Measurements from ENCODE around the gene AMOT.
"Not testable (repeated sequence)": the region's sequence is repeated elsewhere in the genome, so short reads cannot be mapped to it uniquely, and the experiment has no call there.

Gene AMOT

GRCh38 chrX:112840382-112841113 is at the start of gene AMOT:
Gene AMOT, minus strand, starts transcription at chrX:112840831. Its CDS starts 17,705 bp downstream, at chrX:112823126.
- DNase-seq (ENCODE audit: insufficient read length, low spot score) (peak; percentile 25), FAIRE-seq (no peak)

DNA sequence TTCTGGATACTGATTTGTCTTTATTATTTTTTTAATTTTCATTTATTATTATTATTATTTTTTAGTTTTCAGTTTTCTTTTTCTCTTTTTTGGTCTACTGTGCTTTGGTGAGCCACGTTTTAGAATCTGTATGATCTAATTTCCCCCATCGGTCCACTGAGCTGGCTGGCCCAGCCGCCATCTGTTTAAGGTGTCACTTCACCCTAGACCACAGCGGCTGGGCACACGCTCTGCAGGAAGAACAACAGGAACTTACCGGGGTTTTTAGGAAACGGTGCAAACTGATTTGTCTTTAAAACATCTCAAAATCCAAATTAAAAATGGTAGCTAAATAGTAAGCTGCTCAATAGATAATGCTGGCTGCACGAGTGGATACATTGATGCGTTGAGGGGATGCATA is 48.8 kb upstream of the AMOT start:
- DNase-seq (ENCODE audit: insufficient read length, low spot score) (no peak), FAIRE-seq (no peak)

DNA sequence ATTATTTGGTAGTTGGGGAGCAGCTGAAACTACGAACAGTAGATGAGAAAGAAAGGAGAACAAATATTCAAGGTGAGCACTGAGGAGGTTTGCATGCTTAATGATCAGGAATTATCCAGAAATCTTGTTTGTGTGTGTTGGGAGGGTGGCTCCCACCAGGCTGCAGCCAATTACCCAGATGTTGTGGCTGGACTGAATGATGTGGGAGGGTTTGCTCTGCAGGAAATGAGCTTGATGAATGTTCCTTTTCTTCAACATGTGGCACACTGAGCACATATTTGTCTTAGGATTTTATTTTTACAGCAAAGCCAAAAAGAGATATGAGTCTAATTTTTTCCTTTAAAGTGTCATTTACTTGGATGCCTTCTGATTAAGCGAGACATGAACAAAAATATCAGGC is 48.3 kb upstream of the AMOT start:
- DNase-seq (ENCODE audit: insufficient read length, low spot score), result no peak
- no peak for FAIRE-seq

DNA sequence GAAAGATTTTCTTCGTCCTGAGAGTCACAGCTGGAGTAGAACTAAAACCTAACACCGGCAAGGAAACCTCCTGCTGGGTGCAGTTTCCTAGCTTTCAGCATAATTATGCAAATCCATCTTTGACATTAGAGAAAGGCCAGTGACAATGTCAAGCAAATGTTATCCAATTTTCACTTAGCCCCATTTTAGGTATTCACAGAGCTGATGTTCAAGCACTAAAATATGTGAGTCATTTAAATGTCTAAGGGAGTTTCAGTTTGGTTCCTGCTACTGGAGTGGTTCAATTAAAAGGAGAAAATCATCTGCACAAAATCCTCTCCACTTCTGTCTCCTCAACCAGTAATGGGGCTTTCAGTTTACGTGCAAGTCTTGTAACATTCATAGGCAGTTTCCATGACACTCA is 37.1 kb upstream of the AMOT start:
- no peak for DNase-seq (ENCODE audit: insufficient read length, low spot score)
- no peak for FAIRE-seq

DNA sequence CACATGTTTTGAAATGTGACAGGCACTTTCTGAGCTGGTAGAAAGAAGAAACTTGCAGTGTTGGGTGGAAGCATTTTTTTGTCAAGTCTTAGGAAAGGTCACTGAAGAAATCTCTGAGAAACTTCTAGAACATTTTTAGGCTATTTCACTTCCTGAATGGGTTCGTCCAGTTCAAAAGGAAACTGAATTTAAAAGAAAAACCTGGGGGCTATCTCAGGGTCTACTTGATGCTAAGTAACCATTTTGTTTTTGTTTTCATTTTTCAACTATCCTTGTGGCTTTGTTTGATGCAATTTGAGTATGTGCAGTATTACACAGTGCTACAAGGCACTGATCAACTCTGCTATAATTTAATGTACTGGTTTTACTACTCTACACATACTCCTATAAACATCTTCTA is 34.0 kb upstream of the AMOT start:
- no peak for DNase-seq (ENCODE audit: insufficient read length, low spot score)
- no peak for FAIRE-seq

DNA sequence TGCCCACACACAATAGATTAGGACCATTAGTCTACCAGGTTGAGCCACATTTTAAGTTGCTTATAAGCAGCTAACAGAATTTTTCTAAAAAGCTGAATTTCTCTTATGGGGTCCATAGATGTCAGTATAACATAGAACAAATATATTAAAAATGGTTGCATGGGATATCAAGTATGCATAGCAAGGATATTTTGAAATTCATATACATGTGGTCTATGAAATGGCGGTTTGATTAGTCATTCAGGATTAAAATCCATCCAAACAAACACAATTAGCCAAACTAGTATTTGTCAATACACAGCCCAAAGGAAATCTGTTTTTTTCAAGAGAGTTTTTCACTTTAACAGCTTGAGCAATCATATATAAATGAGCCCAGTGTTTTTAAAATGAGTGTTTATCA is 33.5 kb upstream of the AMOT start:
- no peak for FAIRE-seq

GRCh38 chrX:112868586-112868985 is 28.0 kb upstream of the AMOT start:
- no peak for FAIRE-seq

More for the DNA sequence above, 33.5 kb upstream of the AMOT start:
- no peak for DNase-seq (ENCODE audit: insufficient read length, low spot score)

DNA sequence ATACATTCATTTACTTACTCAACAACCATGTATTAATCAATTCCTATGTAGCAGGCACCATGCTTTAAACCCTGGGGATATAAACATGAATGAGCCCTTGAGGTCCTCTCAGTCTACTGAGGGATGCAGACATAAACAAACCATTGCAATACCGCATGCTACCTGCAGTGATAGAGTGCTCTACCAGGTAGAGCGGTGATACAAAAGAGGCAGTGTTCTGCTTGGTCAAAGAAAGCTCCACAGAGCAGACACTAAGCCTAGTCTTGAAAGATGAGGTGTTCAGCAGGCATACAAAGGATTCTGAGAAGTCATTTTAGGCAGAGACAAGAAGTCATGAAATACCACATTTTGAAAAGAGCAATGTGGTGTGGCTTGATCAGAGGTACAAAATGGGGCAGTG is 26.9 kb upstream of the AMOT start:
- FAIRE-seq, result no peak
- no peak for DNase-seq (ENCODE audit: insufficient read length, low spot score)

More at GRCh38 chrX:112868586-112868985, 28.0 kb upstream of the AMOT start:
- no peak for DNase-seq (ENCODE audit: insufficient read length, low spot score)

- DNase-seq (ENCODE audit: insufficient read length, low spot score), result no peak
- FAIRE-seq, result no peak
Observed at GRCh38 chrX:112866175-112866574, 25.5 kb upstream of the AMOT start.

DNA sequence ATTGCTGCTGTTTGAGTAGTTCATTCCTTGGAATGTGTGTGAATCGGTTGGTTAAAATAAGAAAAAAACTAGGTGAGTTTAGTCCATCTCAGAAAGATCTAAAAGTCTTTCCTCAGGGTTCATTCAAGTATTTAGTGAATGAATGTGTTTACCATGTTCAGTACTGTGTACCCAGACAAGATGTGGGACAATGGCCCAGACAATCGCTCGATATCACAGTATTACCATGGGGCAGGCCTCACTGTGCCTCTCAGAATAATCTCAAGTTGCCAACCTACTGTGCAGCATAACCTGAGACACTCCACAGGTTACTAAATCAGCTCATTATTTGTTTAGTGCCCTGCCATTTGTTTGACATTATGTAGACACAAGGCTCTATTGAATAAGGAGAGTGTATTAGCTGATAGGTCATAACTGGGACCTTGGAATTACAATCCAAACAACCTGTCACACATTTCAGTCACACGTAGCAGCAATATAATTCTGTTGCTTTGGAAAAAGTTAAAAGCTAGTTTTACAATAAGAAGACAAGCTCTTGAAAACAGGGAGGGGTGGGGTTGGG is 24.9 kb upstream of the AMOT start:
- DNase-seq (ENCODE audit: insufficient read length, low spot score) (no peak), FAIRE-seq (no peak)

DNA sequence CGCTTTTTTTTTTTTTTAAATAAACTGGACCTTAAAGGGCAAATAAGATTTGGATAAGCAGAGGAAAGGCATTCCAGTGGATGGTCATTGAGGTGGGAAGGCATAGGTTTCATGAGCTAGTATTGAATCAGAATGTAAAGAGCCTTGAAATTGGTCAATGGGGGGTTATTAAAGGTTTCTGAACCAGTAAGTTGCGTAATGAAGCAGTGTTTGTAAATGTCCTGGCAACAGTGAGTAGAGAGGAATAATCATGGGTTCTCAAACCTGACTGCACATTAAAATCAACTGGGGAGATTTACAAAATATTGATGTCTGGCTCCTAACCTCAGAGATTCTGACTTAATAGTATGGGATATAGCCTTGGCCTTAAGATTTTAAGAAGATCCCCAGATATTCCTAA is 23.2 kb upstream of the AMOT start:
- DNase-seq (ENCODE audit: insufficient read length, low spot score) (no peak), FAIRE-seq (no peak)

- DNase-seq (ENCODE audit: insufficient read length, low spot score), result no peak
- FAIRE-seq, result no peak
Observed at GRCh38 chrX:112857478-112857878, 16.8 kb upstream of the AMOT start.

DNA sequence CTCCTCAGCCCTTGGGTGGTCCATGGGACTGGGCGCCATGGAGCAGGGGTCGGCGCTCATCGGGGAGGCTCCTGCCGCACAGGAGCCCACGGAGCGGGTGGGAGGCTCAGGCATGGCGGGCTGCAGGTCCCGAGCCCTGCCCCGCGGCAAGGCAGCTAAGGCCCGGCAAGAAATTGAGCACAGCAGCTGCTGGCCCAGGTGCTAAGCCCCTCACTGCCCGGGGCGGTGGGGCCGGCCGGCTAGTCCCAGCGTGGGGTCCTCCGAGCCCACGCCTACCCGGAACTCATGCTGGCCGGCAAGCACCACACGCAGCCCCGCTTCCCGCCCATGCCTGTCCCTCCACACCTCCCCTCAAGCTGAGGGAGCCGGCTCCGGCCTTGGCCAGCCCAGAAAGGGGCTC is 14.3 kb upstream of the AMOT start:
- FAIRE-seq; DNase-seq (ENCODE audit: insufficient read length, low spot score): not testable (repeated sequence)

GRCh38 chrX:112852851-112853250 is 12.2 kb upstream of the AMOT start:
- DNase-seq (ENCODE audit: insufficient read length, low spot score) (no peak), FAIRE-seq (no peak)

GRCh38 chrX:112851806-112852205 is 11.2 kb upstream of the AMOT start:
- FAIRE-seq (no peak), DNase-seq (ENCODE audit: insufficient read length, low spot score) (no peak)

GRCh38 chrX:112851161-112851779 is 10.6 kb upstream of the AMOT start:
- DNase-seq (ENCODE audit: insufficient read length, low spot score) (no peak), FAIRE-seq (no peak)

- FAIRE-seq (no peak), DNase-seq (ENCODE audit: insufficient read length, low spot score) (no peak)
Observed at GRCh38 chrX:112849016-112849415, 8.4 kb upstream of the AMOT start.

- DNase-seq (ENCODE audit: insufficient read length, low spot score) (no peak), FAIRE-seq (no peak)
Observed at GRCh38 chrX:112846782-112847181, 6.2 kb upstream of the AMOT start.

- FAIRE-seq, result no peak
- no peak for DNase-seq (ENCODE audit: insufficient read length, low spot score)
Observed at GRCh38 chrX:112846187-112846586, 5.6 kb upstream of the AMOT start.

- DNase-seq (ENCODE audit: insufficient read length, low spot score) (no peak), FAIRE-seq (no peak)
Observed at GRCh38 chrX:112844250-112844649, 3.6 kb upstream of the AMOT start.

- no peak for FAIRE-seq
- DNase-seq (ENCODE audit: insufficient read length, low spot score), result no peak
Observed at GRCh38 chrX:112841820-112842157, 1.2 kb upstream of the AMOT start.

DNA sequence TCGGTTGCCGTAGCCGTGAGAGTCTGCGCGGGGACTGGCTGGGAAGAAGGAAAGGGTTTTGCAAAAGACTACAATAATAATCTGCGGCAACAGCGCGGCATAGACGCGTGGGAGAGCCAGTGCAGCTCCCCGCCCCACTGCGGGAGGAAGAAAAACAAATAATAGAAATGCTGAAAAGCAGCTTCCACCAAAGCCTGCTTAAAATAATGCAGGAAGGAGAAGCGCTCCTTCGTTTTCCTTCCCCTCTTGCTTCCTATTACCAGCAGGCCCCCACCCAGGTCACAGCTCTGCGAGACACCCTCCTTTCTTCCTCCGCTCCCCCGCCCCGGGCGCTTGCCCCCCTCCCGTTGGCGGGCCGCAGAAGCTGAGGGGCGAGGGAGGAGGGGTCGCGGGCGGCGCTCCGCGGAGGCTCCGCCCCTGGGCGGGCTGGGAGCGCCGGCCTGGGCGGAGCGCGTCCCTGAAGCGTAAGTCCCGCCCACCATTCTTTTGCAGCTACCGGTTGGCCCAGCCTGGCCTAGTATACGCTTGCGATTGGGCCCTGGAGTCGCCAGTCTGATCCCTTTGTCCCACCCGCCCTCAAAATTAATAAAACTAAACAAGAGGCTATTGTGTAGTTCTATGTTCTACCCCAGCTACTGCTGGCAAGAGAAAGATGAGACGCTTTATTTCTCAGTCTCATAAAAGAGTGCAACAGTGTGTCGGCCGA is 636 bp upstream of the AMOT start:
- no peak for FAIRE-seq
- DNase-seq (ENCODE audit: insufficient read length, low spot score), result peak; percentile 40
